Motor neuron (in vitro differentiated cells): ENCODE measurements around the gene CCBE1. TPM values are rescaled to one million over a fixed set of nuclear protein-coding genes. Genes with fewer than 3 reads are reported as not detected.

Experiments
- ATAC-seq, 8 experiments: fragments of 200-7000 bp; cut with Tn5 transposase; replicated peaks in 6 of 8; 2 replicates each; pipeline ENCODE4 v1.8.0; 2021; ENCODE audit warnings: mild to moderate bottlenecking in 8 of 8, moderate library complexity in 8 of 8
- H3K27ac ChIP-seq, 2 donors: fragments of 250-450 bp; sonication (Bioruptor Pico); 2 replicates each; pipeline ENCODE4 v1.9.0; 2021; ENCODE audit warnings: antibody characterized with exemption in 2 of 2, mild to moderate bottlenecking in 2 of 2, moderate library complexity in 1 of 2
- H3K4me1 ChIP-seq, 2 donors: fragments of 250-450 bp; sonication (Bioruptor Pico); replicated peaks in 1 of 2; 2 replicates each; pipeline ENCODE4 v1.6.1; 2021; ENCODE audit warnings: antibody characterized with exemption in 2 of 2, mild to moderate bottlenecking in 2 of 2, moderate library complexity in 1 of 2
- H3K4me3 ChIP-seq, 5 donors: fragments of 250-450 bp; sonication (Bioruptor Pico); 2 replicates each; pipeline ENCODE4 v1.9.0; 2021; ENCODE audit warnings: antibody characterized with exemption in 5 of 5, mild to moderate bottlenecking in 5 of 5, moderate library complexity in 4 of 5
- WGBS, 10 experiments: fragments of 450-650 bp; shearing (Covaris generic); methylation state at CpG; one replicate each; pipeline ENCODE4 v1.0.0; 2022; 5-methylcytosine and 5-hydroxymethylcytosine counted together
- in situ Hi-C, 9 experiments: fragments of 400-800 bp; cut with MboI; loops; one replicate each; pipeline ENCODE4 v1.15.0; 2021; ENCODE audit warnings: low sequenced_read_pairs in 9 of 9, low pct_unique_long_range_greater_than_20kb in 2 of 9; ENCODE audit not compliant: unreplicated experiment in 9 of 9
- total RNA-seq, 8 experiments: library from RNA; unstranded; fragments of 300-600 nt; gene quantifications; 2 replicates each; pipeline versions ENCODE4 v1.2.3 to v1.2.4, GENCODE V29; 2022

Gene CCBE1
- total RNA-seq, 8 experiments from 2014 or later: 0.04 to 5.5 (median 1.1) TPM

DNA sequence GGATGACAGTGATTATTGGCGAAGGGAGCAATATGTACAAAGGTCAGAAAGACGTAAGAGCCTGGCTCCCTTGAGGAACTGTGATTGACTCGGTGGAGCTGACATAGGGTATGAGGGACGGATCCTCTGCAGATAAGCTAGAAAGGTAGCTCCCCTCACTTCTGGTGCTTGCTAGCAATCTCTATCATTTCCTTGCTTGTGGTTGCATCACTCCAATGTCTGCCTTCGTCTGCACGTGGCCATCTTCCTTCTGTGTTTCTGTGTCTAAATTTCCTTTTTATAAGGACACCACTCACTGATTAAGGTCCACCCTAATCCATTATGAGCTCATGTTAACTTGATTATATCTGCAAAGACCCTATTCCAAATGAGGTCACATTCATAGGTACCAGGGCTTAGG is 315.3 kb downstream of the CCBE1 start:
- in situ Hi-C loops: loop anchor here in 1 of 9 experiments (25.0 kb wide), 1 partner anchor 595 kb away; no protein-coding TSS in a partner anchor
- Histone ChIP-seq H3K4me3 (no peak overlapping the region), H3K4me1 (peaks cover 10 to 33% of the 10 kb centered on the region in 2 donors), H3K27ac (peak overlapping the region; percentile 17 to 38)
- ATAC-seq: no peak
- WGBS, 10 experiments: 83 to 100% (median 93%) methylated on average over 3 to 6 of the region's 6 CpGs; no CpG with 5 or more reads in 2 of the 10 experiments

Other genes starting within 250 kb of the CCBE1 start
- gene PMAIP1, start 202.6 kb upstream of the CCBE1 start, total RNA-seq: 100 to 1,000 TPM in 1 of 8 experiments, 10 to 100 TPM in 3, 1 to 10 TPM in 4; 6.0 to 113 (median 10.1) TPM